NCI-H226 (cell line): ENCODE measurements around the gene ATP5F1C.

Experiments used
- DNase-seq: peaks from one replicate; pipeline ENCODE4 v3.0.0-alpha.2; 2015

Gene ATP5F1C

DNA sequence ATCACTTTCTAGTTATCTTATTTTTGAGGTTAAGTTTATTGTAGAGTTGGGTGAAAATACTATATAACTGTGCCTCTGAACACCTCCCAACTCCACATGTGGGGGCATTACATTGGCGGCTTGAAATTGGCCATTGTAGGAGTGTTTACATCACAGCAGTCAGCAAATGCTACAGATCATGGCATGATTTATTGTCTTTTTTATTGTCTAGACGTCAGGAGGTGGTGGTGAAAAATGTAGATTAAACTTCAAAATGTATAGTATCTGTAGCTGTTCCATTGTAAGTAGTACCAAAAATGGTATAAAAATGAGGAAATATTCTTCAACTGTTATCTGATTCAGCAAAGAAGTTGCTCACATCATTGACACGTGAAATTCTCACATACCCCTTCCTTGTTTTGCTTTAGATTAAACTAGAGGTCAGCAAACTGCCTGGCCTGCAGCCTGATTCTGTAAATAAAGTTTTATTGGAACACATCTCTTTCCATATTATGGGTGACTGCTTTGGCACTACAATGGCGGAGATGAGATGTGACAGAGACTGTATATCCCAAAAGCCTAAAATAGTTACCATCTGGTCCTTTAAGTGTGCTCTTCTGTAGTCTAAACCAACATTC is 65.4 kb downstream of the ATP5F1C start:
- DNase-seq = no peak

DNA sequence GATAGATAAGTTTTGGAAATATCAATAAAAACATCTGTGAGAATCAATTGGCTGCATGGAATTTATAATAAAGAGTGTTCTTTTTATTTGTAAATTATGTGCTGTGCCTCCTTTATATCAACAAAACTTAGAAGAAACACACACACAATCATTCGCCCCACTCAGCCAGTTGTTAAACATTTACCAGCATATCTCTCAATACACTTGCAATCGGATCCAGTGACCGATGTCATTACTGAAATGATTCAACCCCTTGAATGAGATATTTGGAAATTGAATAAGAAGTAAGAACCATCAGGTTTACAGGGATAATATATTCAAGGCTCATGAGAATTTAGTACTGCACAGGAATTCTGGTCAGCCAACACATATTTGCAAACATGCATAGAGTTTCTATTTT is 65.9 kb downstream of the ATP5F1C start:
- no peak for DNase-seq

DNA sequence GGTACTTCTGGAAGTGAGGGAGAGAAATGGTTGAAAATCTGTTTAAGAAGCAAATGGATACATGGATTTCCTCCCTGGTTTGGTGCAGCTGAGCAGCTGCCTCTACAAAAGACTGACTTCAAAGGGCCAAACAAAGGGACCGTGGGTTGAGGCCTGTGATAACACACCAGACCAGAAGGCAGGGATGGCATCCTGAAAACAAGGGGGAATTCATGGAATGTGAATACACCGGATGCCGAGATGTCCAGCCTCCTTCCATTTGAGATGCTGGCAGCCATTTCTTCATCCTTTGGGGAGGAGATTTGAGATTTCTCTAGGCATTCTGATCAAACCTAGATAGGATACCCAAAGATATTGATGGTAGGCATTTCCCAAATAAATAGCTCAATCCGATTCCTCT is 67.2 kb downstream of the ATP5F1C start:
- DNase-seq = no peak

DNA sequence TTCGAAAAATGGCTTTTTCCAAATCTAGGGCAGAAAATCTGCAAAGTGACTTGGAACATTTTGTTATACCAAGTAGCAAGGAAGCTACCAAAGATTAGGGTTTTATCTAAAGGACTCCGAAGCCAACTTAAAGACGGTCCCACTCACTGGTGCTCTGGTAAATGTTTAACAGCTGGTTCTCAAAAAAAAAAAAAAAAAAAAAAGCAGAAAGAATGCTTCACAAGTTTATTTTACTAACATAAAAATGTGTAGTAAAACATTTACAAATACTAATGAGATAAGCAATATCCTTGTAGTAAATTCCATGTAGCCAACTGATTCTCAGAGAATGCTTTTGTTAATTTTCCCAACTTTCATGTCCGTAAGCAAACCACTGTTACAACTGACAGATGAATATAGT is 68.7 kb downstream of the ATP5F1C start:
- no peak for DNase-seq

DNA sequence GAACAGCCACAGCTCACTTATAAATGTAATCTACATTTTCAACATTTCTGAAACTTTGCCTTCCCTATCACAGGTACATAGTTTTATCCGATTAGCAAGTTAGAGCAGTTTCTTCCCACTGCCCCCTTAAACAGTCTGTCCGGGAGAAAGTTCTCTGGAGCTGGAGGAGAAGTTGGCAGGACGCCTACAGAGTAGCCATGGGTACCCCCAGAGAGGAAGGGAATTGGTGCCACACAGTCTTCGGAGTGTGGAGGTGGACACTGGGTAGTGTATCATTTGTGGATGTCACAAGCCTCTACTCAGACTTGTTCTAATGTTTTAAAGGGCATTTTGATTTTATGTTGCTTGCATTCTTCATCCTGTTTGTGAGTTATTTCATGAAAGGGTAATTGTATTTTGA is 69.3 kb downstream of the ATP5F1C start:
- no peak for DNase-seq
